Stimulated activated CD4-positive, alpha-beta T cell treated with anti-CD3 and anti-CD28 coated beads, TNF-alpha, amount 100 ng/mL, for 1 hour (primary cell): ENCODE results near the gene CCDC146.
"Not testable (repeated sequence)": the region's sequence is repeated elsewhere in the genome, so short reads cannot be mapped to it uniquely, and the experiment has no call there.

Source experiments
- DNase-seq, 3 donors: peaks; one replicate each; pipeline ENCODE4 v3.0.0-alpha.2; 2020; ENCODE audit warnings: low read depth in 3 of 3, low spot score in 1 of 3

CCDC146 gene

DNA sequence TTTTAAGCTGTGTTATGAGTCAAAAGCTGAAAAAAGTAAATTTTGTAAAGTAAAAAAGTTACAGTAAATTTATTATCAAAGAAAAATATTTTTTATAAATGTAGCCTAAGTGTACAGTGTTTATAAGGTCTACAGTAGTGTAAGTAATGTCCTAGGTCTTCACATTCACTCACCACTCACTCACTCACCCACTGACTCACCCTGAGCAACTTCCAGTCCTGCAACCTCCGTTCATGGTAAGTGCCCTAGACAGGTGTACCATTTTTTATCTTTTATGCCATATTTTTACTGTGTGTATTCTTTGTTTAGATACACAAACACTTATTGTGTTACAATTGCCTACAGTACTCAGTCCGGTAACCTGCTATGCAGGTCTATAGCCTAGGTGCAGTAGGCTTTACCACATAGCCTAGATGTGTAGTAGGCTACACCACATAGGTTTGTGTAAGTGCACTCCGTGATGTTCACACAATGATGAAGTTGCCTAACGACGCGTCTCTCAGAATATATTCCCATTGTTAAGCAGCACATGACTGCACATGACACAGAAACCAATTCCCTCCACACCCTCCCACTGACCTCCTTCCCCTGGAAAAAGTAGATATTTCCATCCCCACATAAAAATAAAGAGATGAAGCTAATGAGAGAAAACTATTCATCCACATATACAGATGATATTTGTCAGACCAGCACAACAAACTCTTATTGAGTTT is 122.0 kb downstream of the CCDC146 start:
- DNase-seq: no peak

DNA sequence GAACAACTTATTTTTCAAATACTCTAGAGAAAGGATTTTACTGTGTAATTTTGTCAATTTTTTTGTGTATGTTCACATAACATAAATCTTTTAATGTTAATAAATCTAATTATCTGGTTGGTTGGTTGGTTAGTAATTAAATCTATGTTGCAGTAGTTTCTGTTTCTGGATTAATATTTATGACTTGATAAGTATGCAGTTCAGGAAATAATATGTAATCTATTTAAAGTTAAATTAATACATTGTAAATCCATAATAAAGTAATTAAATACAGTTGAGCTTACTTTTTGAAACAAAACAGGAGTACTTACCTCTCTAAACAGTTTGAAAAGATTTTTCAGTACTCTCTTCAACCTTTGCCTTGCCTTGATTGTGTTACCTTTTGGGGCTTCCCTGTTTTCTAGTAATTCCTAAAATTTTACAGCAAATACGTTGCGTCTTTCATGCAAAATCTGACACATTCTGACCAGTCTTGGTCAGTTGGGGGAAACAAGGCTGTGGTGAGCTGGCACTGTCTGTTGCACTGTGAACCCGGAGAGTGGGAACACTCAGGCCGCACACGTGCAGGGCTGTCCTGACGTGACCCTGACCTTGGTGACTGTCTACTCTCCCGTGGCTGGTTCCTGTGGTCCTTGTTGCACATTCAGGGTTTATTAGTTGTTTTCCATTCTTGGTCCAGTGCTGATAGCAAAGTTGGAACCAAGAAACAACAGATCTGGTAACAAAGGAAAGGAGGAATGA is 122.8 kb downstream of the CCDC146 start:
- no peak for DNase-seq

GRCh38 chr7:77246026-77246640 is 123.7 kb downstream of the CCDC146 start:
- DNase-seq: no peak

GRCh38 chr7:77247206-77247850 is 124.9 kb downstream of the CCDC146 start:
- peak; percentile 69 to 84 (median 72) for DNase-seq

DNA sequence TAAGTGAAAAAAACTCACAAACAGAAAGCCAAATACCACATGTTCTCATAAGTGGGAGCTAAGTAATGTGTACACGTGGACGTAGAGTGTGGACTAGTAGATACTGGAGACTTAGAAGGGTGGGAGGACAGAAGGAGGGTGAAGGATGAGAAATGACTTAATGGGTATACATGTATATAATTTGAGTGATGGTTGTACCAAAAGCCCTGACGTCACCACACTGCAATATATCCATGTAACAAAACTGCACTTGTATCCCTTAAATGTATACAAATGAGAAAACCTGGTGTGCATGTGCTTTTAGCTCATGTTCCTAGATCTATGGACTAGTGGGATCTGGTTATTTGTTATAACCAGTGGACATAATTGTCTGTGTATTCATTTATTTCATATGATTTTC is 125.7 kb downstream of the CCDC146 start:
- DNase-seq: no peak

DNA sequence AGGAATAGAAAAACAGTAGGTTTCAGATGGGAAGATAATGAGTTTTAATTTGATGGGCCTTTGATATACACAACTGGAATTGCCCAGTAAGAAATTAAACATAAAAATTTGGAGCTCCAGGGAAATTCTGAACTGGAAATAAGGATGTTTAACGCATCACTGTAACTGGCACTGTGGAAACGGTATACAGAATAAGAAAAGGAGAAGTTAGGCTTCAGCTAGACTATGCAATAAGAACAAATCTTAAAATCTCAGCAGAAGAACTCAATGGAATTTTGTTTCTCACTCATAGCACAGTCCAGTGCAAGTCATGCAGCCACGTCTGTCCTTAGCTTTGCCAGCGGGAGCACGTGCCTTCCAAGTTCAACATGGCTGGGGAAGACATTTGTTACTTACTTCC is 130.1 kb downstream of the CCDC146 start:
- DNase-seq: no peak

GRCh38 chr7:77253151-77253550 is 130.7 kb downstream of the CCDC146 start:
- DNase-seq: no peak

DNA sequence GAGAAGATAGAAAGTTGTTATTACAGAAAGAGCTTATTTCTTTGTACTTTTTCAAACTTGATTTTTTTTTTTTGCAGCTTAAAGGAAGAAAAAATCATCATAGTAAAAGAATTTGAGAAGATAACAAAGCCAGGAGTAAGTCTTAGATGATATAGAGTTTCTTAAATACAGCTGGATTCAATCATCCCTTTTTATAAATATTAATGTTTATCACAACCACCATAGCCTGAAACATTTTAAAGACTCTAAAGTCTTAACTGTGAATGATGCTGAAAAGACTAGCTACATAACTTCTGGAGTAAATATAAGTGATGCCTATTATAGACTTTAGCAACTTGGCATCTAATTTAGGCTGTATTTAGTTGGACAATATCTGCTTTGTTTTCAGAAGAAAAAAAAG is 132.0 kb downstream of the CCDC146 start:
- no peak for DNase-seq

GRCh38 chr7:77254915-77255314 is 132.5 kb downstream of the CCDC146 start:
- no peak for DNase-seq

- DNase-seq: no peak
Observed at GRCh38 chr7:77258014-77258413, 135.6 kb downstream of the CCDC146 start.

DNA sequence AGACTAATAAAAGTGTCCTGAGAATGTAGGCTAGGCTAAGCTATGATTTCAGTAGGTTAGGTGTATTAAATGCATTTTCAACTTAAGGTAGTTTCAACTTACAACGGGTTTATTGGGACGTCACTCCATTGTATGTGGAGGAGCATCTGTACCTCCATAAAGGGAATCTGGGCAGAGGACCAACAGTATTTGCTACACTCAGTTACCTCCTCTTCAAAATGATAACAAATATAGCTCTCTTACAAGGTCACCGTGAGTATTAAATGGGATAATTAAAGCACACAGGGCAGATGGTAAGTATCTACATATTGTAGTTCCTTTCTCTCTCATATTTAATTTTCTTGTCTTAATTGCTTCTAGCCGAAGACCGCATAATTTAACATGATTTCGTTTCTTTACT is 136.2 kb downstream of the CCDC146 start:
- no peak for DNase-seq

- no peak for DNase-seq
Observed at GRCh38 chr7:77262316-77262715, 139.9 kb downstream of the CCDC146 start.

DNA sequence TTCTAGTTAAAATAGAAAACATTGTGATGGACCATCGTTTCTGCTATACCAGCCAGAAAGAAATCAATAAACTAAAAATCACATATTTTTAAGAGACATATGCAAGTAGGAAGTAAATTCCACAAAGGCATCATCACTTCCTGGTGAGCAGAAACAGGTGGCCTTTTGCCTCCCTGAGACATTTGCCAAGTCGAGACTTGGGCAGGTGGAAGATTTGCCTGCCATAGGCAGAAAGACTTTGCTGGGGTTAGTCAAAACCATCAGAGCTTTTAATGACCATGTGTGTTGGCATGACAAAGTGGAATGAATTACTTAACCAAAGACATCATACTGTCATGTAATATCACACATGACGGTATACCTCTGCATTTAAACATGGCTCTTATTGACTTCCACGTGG is 143.3 kb downstream of the CCDC146 start:
- DNase-seq: no peak

DNA sequence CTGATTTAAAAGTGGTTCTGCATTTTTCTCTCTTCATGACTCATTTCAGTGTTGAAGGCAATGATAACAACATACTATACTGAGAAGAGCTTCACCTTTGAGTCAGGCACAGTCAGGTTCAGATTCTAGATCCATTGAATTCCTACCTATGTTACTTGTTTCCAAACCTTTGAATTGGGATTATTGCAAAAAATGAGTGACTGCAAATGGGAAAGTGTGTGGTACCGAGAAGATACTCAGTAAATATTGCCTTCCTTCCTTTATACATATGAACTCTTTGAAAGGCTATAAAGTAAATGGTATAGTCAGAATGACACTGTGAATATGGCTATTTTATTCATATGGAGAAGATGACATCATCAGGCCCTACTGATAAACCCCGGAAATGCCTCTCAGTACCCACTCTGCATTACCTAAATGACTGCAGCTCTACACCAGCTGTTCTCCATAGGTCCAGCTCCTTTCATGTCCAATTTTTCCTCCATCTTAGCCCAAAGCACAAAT is 143.9 kb downstream of the CCDC146 start:
- DNase-seq: no peak

DNA sequence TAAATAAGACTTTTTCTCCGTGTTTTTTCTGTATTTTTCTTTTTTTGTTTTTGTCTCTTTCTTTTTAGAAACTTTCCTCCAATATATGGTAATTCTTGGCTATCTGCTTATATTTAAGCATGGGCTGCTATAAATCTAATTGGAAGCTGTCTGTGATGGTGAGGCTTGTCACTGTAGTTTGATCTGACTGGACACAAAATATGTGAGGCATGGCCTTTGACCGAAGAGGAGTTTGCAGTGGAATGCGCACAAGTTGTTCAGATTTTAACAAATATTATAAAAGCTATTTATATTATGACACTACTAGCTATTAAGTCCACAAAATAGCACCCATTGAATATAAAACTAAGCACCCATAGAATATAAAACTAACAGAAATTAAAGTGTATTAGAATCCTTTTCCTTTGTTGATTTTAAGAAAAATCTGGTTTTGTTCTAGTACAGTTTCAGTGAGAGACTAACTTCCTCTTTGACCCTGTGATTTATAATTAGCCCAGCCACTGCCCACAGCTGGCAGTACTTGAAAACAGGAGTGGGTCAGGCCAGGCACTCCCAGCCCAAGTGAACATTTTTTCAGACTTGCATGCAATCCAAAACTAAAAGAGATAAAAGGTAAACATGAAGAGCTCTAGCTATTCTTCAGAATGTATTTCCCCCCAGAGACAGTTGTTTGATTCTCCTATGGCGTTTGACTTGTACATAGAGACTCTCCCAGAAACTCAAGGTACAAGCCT is 147.1 kb downstream of the CCDC146 start:
- no peak for DNase-seq

GRCh38 chr7:77270094-77270480 is 147.7 kb downstream of the CCDC146 start:
- no peak for DNase-seq

DNA sequence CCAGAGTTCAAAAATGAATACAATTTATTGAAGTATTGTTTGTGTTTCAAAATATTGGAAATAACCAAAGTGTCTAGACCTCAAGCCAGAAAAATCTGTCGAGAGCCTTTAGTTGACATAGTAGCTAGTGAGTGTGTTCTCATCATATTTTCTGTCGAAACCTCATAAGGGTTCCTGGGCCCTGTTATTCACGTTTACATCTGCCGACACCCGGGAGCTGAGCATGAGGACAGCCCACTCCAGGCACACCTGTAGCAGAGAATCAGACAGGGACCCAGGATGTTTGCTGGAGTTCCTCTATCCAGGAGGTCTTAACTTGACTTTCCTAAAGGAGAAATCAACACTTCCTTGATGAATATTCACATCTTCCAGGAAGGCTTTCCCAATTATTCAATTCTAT is 149.4 kb downstream of the CCDC146 start:
- DNase-seq: no peak

DNA sequence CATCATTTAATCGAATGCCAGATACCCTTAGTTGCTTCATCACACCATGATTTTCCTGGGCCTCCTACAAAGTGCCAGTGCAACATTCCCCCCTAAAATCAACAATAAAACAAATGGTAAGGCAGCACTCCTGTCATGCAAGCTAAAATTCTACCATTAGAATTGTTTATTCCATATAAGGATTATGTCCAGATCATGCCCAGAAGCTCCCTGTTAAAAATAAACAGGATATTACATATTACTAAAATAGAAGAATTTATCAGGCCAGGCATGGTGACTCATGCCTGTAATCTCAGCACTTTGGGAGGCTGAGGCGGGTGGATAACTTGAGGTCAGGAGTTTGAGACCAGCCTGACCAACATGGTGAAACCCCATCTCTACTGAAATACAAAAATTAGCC is 153.2 kb downstream of the CCDC146 start:
- DNase-seq: not testable (repeated sequence)

- no peak for DNase-seq
Observed at GRCh38 chr7:77276120-77276519, 153.7 kb downstream of the CCDC146 start.

GRCh38 chr7:77281780-77282478 is 159.5 kb downstream of the CCDC146 start:
- no peak for DNase-seq
